ENCODE results near the gene ATRNL1. TPM values are rescaled to one million over a fixed set of nuclear protein-coding genes. Genes with fewer than 3 reads are reported as not detected.

ATRNL1 gene
- total RNA-seq, 4 donors from 2014 or later = 0.34 to 0.98 (median 0.44) TPM; not detected in 1

- TF ChIP-seq CTCF (IDR thresholded peaks at IDR 0.05; ENCODE audit: low read depth) = no peak
Measured at GRCh38 chr10:115503546-115503945, 410.4 kb downstream of the ATRNL1 start.

DNA sequence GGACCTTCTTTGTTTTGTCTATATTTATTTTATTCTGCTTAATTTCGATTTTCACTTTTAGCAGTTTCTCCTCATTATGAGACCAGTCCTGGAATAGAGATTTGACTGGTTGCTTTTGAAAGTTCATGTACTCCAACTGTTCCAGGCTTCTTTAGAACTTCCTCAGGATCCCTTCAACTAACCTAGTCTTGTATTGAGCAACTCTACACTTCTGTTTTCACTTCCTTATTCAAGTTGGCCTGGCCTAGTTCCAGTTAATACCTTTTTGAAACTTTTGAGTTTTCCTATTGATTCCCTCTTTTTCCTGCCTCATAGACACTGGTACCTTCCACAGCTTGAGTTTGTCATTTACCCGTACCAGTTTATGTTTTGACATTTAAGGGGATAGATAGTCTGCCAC is 421.7 kb downstream of the ATRNL1 start:
- TF ChIP-seq CTCF (IDR thresholded peaks at IDR 0.05; ENCODE audit: low read depth) = no peak

GRCh38 chr10:115525141-115525540 is 432.0 kb downstream of the ATRNL1 start:
- TF ChIP-seq CTCF (IDR thresholded peaks at IDR 0.05; ENCODE audit: low read depth) = no peak

- no peak for TF ChIP-seq CTCF (IDR thresholded peaks at IDR 0.05; ENCODE audit: low read depth)
Measured at GRCh38 chr10:115539142-115539762, 446.1 kb downstream of the ATRNL1 start.

GRCh38 chr10:115555887-115556402 is 462.8 kb downstream of the ATRNL1 start:
- no peak for TF ChIP-seq CTCF (IDR thresholded peaks at IDR 0.05; ENCODE audit: low read depth)

DNA sequence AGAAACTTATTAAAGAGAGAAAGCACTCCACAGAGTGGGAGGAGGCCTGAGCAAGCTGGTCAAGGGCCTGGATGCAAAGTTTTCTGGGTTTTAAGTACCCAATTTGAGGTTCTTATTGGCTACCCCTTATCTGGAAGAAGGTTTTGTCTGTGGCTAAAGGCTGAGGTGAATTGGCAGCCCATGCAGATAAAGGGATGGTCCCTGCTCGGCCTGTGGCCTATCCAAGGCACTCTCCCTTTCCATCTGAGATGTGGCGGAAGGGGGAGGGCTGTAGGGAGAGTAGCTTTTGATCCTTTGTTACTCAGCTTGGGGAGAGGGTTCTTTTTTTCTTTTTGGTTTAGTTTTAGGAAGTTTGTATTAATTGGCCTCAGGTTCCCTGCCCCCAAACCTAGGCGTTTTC is 465.1 kb downstream of the ATRNL1 start:
- no peak for TF ChIP-seq CTCF (IDR thresholded peaks at IDR 0.05; ENCODE audit: low read depth)

- TF ChIP-seq CTCF (IDR thresholded peaks at IDR 0.05; ENCODE audit: low read depth) = no peak
Measured at GRCh38 chr10:115566867-115567266, 473.7 kb downstream of the ATRNL1 start.

All from subcutaneous adipose tissue (tissue), 4 donors.